Duodenal mucosa (tissue), 2 donors: ENCODE measurements around the gene BBOX1.

ENCODE experiments used
- H3K27ac ChIP-seq: one replicate; pipeline ENCODE4 v1.7.0; 2013; ENCODE audit warnings: low read depth, low read length
- H3K27me3 ChIP-seq, 2 donors: one replicate each; pipeline ENCODE4 v1.7.0; 2013; ENCODE audit warnings: low read length in 2 of 2, control low read depth in 1 of 2; ENCODE audit not compliant: insufficient read depth in 2 of 2, control insufficient read depth in 1 of 2
- H3K36me3 ChIP-seq, 2 donors: one replicate each; pipeline ENCODE4 v1.7.0; 2013; ENCODE audit warnings: low read length in 2 of 2, control low read depth in 1 of 2; ENCODE audit not compliant: insufficient read depth in 2 of 2, control insufficient read depth in 1 of 2
- H3K4me1 ChIP-seq, 2 donors: one replicate each; pipeline ENCODE4 v1.7.0; 2013; ENCODE audit warnings: low read length in 2 of 2, control low read depth in 1 of 2; ENCODE audit not compliant: insufficient read depth in 2 of 2, control insufficient read depth in 1 of 2
- H3K4me3 ChIP-seq, 2 donors: one replicate each; pipeline ENCODE4 v1.7.0; 2013; ENCODE audit warnings: low read length in 2 of 2, low read depth in 1 of 2
- H3K9ac ChIP-seq, 2 donors: one replicate each; pipeline ENCODE4 v1.7.0; 2013; ENCODE audit warnings: low read length in 2 of 2, low read depth in 1 of 2
- H3K9me3 ChIP-seq, 2 donors: one replicate each; pipeline ENCODE4 v1.7.0; 2013; ENCODE audit warnings: low read length in 2 of 2, control low read depth in 1 of 2; ENCODE audit not compliant: control insufficient read depth in 1 of 2

The BBOX1 gene

DNA sequence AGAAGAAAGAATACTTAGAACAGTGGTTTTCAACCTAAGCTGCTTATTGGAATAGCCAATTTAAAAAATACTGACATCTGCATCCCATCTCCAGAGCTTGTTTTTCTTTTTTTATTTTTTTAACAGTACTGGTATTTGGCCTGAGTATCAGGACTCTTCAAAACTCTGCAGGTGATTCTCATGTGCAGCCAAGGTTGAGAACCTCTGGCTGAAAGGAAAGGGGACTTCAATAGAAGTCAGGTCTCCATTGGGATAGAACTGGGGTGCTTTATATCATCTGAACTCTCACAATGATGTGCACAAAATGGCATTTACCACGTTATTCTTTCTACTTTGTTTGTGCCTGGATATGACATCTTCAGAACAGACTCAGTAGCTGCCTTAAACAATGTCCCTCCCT lies 55.3 kb downstream of the BBOX1 start:
- Histone ChIP-seq H3K27ac (no peak overlapping the region), H3K9me3 (no peaks in the 10 kb centered on the region), H3K4me1 (no peaks in the 10 kb centered on the region), H3K9ac (no peak overlapping the region), H3K4me3 (no peak overlapping the region), H3K36me3 (no peaks in the 10 kb centered on the region), H3K27me3 (no peaks in the 10 kb centered on the region)

DNA sequence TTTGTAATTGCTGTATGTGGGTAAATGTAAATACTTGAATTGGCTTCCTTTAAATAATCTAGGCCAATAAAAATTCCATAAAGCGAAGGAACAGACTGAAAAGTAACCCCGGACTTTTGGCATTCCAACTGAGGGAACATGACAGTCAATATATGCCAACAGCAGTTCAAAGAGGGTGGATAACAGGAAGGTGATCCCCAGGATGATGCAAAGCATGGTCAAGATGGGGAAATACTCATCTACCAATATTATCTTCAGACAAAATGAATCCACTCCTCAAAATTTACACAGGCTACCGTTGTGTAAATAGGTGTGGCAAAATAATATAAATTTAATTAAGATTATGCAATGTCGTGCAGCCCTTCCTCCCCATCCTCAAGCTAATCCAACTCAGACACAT lies 56.9 kb downstream of the BBOX1 start:
- H3K36me3 ChIP-seq: no peaks in the 10 kb centered on the region
- H3K9ac ChIP-seq: no peak overlapping the region
- no peaks in the 10 kb centered on the region for H3K27me3 ChIP-seq
- no peak overlapping the region for H3K27ac ChIP-seq
- H3K4me1 ChIP-seq: no peaks in the 10 kb centered on the region
- no peaks in the 10 kb centered on the region for H3K9me3 ChIP-seq
- no peak overlapping the region for H3K4me3 ChIP-seq

DNA sequence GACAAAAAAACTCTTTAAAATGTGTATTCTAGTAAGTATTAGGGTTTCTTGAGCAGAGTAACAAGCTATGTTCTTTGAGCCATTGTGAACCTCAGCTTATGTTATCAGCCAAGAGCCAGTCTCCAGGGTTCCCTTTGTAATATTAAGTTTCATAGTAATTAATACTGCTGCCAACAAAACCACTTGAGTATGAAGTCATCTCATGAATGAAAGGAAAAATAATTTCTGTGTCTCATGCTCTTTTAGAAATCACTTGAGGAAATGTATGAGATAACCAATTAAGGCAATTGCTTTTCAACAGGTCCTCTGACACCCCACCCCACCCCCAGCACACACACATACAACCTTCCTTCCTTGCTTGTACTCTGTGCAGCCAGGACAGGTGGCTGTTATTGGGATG lies 59.9 kb downstream of the BBOX1 start:
- no peaks in the 10 kb centered on the region for H3K36me3 ChIP-seq
- H3K4me1 ChIP-seq: no peaks in the 10 kb centered on the region
- no peaks in the 10 kb centered on the region for H3K9me3 ChIP-seq
- no peak overlapping the region for H3K27ac ChIP-seq
- H3K9ac ChIP-seq: no peak overlapping the region
- H3K27me3 ChIP-seq: no peaks in the 10 kb centered on the region
- no peak overlapping the region for H3K4me3 ChIP-seq

DNA sequence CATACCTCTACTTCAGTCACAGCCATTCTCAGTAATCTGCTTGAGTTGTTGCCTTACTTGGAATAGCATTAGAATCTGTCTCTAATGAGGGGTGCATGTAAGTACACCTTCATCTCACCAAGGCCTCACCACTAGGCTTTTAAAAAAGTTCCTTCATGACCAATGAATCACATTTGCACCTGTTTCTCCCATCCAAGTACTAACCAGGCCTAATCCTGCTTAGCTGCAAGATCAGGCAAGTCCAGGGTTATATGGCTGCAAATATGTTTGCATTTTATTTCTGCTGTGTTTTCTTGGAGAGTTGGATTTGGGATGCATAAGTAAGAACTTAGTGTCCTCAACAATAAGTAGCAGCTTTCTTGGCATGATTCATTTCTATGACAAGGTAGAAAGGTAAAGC lies 66.9 kb downstream of the BBOX1 start:
- Histone ChIP-seq H3K4me1 (no peaks in the 10 kb centered on the region), H3K27ac (no peak overlapping the region), H3K4me3 (no peak overlapping the region)

DNA sequence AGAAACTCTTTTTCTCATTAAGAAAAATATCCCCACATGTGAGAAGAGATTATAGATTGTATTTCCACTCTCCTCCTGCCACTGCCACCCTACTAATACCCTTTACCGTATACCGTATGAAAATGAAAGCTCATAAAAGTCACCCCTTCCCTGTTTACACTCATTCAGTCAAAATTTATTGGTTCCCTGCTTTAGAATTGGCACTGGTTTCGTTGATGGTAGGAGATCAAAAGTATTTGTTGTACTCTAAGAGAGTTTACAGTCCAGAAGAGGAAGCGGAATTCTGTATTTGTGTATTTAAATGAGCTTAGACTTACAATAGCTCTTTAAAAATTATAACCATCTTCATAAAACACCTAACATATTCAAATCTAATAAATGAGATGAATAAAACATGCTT lies 68.2 kb downstream of the BBOX1 start:
- no peaks in the 10 kb centered on the region for H3K36me3 ChIP-seq
- no peak overlapping the region for H3K27ac ChIP-seq
- H3K4me1 ChIP-seq: no peaks in the 10 kb centered on the region
- no peak overlapping the region for H3K4me3 ChIP-seq
- H3K27me3 ChIP-seq: no peaks in the 10 kb centered on the region
- no peak overlapping the region for H3K9ac ChIP-seq
- no peaks in the 10 kb centered on the region for H3K9me3 ChIP-seq

More for the DNA sequence above, 66.9 kb downstream of the BBOX1 start:
- no peaks in the 10 kb centered on the region for H3K9me3 ChIP-seq
- H3K36me3 ChIP-seq: no peaks in the 10 kb centered on the region
- no peaks in the 10 kb centered on the region for H3K27me3 ChIP-seq
- no peak overlapping the region for H3K9ac ChIP-seq

DNA sequence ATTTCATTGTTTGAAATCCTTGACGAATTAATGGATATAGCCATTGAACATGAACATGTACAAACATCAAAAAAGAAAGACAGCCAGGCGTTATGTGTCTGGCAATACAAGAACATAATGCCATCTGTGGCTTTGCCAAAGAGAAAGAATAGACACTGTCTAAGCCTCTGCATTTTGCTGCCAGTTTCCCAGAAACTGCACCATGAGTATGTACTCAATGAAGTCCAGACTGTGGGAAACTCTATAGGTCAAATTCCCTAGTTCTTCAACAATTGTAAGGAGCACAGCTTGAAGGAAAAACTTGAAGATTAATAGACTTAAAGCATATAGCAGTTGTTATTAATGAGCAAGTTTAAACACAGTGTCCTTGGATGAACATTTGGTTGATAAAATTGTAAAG lies 71.3 kb downstream of the BBOX1 start:
- Histone ChIP-seq H3K27ac (no peak overlapping the region), H3K9me3 (no peaks in the 10 kb centered on the region), H3K4me1 (no peaks in the 10 kb centered on the region), H3K36me3 (no peaks in the 10 kb centered on the region), H3K9ac (no peak overlapping the region), H3K4me3 (no peak overlapping the region), H3K27me3 (no peaks in the 10 kb centered on the region)

DNA sequence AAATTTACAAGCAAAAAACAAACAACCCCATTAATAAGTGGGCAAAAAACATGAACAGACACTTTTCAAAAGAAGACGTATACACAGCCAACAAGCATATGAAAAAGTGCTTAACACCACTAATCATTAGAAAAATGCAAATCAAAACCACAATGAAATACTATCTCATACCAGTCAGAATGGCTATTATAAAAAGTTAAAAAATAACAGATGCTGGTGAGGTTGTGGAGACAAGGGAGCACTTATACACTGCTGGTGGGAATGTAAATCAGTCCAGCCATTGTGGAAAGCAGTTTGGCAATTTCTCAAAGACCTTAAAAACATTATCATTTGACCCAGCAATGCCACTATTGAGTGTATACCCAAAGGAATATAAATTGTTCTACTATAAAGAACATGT lies 72.3 kb downstream of the BBOX1 start:
- H3K4me3 ChIP-seq: no peak overlapping the region
- H3K27me3 ChIP-seq: no peaks in the 10 kb centered on the region
- H3K9me3 ChIP-seq: no peaks in the 10 kb centered on the region
- H3K27ac ChIP-seq: no peak overlapping the region
- no peak overlapping the region for H3K9ac ChIP-seq
- no peaks in the 10 kb centered on the region for H3K4me1 ChIP-seq
- H3K36me3 ChIP-seq: no peaks in the 10 kb centered on the region

DNA sequence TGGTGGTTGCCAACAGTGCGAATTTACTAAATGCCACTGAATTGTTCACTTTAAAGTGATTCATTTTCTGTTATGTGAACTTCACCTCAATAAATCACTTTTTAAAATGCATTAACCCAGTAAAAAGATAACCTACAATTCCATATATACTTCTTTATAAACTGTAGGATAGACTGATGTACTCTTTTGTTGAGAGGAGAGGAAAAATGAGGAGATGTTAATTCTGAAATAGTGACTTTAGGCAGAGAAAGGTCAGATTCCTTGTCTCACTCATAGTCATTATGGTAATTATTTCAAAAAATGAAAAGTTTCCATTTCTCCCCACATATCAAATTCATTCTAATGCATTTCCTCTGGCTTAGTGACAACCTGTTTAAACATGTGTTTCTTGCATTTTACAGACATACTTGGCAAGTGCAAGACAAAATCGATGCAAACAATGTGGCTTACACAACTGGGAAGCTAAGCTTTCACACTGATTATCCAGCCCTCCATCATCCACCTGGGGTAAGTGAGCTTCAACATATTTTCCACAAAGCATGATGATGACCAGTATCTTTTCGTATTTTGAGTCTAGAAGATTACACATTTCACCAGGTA lies 74.5 kb downstream of the BBOX1 start:
- no peak overlapping the region for H3K4me3 ChIP-seq
- H3K4me1 ChIP-seq: no peaks in the 10 kb centered on the region
- H3K9me3 ChIP-seq: no peaks in the 10 kb centered on the region
- H3K27me3 ChIP-seq: no peaks in the 10 kb centered on the region
- no peak overlapping the region for H3K9ac ChIP-seq
- no peak overlapping the region for H3K27ac ChIP-seq
- no peaks in the 10 kb centered on the region for H3K36me3 ChIP-seq

DNA sequence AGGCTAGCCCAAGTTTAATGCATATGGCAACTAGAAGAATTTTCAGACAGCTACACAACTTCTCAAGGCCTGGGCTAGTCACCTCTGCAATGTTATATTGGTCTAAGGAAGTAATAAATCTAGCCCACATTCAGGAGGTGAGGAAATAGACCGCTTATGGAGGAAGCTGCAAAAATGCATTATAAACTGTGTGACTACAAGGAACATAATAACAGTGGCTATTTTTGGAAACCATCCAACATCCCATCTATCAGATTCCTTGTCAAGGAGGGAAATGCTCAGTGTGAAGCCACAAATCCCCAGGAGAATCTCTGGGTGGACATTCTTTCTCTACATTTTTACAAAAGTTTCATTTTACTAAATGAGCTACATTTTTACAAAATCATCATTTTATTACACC lies 76.1 kb downstream of the BBOX1 start:
- no peaks in the 10 kb centered on the region for H3K36me3 ChIP-seq
- H3K4me3 ChIP-seq: no peak overlapping the region
- no peak overlapping the region for H3K9ac ChIP-seq
- no peaks in the 10 kb centered on the region for H3K4me1 ChIP-seq
- no peaks in the 10 kb centered on the region for H3K9me3 ChIP-seq
- H3K27ac ChIP-seq: no peak overlapping the region
- no peaks in the 10 kb centered on the region for H3K27me3 ChIP-seq

DNA sequence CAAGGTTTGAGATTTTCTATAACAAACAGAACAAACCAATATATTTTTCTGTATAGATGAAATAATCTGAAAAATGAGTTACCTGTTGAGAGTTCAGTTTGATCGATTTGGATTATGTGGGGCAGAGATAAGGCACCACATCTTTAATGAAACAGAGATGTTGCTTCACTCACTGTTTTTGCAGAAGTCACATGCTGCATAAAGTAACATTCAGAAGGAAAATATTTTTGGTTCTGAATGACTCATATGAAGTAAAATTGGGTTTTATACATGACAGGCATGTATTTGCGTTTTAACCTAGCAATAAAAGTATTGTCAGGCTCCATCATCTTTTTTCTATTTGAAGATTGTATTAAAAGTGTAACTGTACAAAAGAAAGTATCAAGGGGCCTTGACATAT lies 77.8 kb downstream of the BBOX1 start:
- Histone ChIP-seq H3K9me3 (no peaks in the 10 kb centered on the region), H3K27me3 (no peaks in the 10 kb centered on the region), H3K4me3 (no peak overlapping the region), H3K27ac (no peak overlapping the region), H3K9ac (no peak overlapping the region), H3K36me3 (no peaks in the 10 kb centered on the region), H3K4me1 (no peaks in the 10 kb centered on the region)

DNA sequence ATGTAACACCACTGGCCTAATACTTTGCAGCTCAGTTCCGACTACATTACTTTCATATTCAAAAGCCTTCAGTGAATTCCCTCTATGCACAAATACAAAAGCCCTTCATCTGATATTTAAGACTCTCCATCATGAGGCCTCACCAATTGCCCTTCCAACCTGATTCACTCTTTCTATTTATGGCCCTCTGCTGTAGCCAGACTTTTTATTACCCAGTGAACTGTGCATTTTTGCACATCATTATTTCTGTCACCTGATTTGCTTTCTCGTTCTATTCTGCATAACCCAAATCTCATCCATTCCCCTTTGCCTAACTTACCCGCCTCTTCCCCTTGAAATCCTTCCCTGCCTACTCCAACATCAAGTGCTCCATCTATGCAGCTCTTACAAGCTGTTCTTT lies 78.3 kb downstream of the BBOX1 start:
- Histone ChIP-seq H3K27ac (no peak overlapping the region), H3K9ac (no peak overlapping the region), H3K4me1 (no peaks in the 10 kb centered on the region), H3K4me3 (no peak overlapping the region), H3K9me3 (no peaks in the 10 kb centered on the region), H3K27me3 (no peaks in the 10 kb centered on the region), H3K36me3 (no peaks in the 10 kb centered on the region)
